OCI-LY7 (cell line): Measurements from ENCODE around the gene FBRSL1.

Experiments
- CTCF ChIP-seq: fragments of 200-600 bp; sonication (generic); conservative IDR thresholded peaks from 2 replicates; pipeline ENCODE4 v1.5.1; 2014; ENCODE audit warnings: mild to moderate bottlenecking, antibody characterized with exemption, low read length, moderate library complexity, mixed read lengths
- EZH2phosphoT487 ChIP-seq: fragments of 200-600 bp; sonication (generic); IDR thresholded peaks from 2 replicates; pipeline ENCODE4 v1.6.1; 2018; ENCODE audit warnings: low read depth, borderline replicate concordance, mild to moderate bottlenecking, mixed run types, antibody characterized with exemption, low read length, moderate library complexity, mixed read lengths

DNA sequence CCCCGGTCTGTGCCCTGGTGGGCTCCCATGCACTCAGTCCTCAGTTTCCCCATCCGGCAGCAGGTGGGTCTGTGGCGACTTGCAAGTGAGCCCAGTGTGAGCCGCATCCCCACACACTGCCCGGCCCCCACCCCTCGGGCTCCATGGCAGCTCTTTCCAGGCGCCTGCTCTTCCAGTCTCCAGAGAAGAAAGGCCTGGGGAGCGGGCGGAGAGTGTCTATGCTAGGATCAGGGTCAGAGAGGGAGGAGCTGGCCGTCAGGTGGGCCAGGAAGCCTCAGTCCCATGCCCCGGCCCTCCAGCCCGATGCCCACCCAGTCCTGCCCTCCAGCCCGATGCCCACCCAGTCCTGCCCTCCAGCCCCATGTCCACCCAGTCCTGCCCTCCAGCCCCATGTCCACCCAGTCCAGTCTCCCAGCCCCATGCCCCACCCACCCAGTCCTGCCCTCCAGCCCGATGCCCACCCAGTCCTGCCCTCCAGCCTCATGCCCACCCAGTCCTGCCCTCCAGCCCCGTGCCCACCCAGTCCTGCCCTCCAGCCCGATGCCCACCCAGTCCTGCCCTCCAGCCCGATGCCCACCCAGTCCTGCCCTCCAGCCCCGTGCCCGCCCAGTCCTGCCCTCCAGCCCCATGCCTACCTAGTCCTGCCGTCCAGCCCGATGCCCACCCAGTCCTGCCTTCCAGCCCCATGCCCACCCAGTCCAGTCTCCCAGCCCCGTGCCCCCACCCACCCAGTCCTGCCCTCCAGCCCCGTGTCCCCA is 49.2 kb downstream of the FBRSL1 start:
- TF ChIP-seq EZH2phosphoT487, result no peak
- no peak for TF ChIP-seq CTCF
